Subcutaneous abdominal adipose tissue (tissue), 5 donors: ENCODE results near the gene MAML2.

ENCODE experiments used
- H3K27ac ChIP-seq: one replicate; pipeline ENCODE4 v1.7.0; 2013; ENCODE audit warnings: low read depth, mild to moderate bottlenecking, inconsistent platforms, low read length, moderate library complexity
- H3K27me3 ChIP-seq, 5 donors: one replicate each; pipeline ENCODE4 v1.7.0; 2013; ENCODE audit warnings: low read length in 5 of 5, inconsistent platforms in 1 of 5; ENCODE audit not compliant: control insufficient read depth in 5 of 5, insufficient read depth in 4 of 5
- H3K36me3 ChIP-seq, 5 donors: one replicate each; pipeline ENCODE4 v1.7.0; 2013; ENCODE audit warnings: low read length in 5 of 5; ENCODE audit not compliant: control insufficient read depth in 5 of 5, insufficient read depth in 5 of 5
- H3K4me1 ChIP-seq, 5 donors: one replicate each; pipeline ENCODE4 v1.7.0; 2013; ENCODE audit warnings: low read length in 5 of 5, mild to moderate bottlenecking in 3 of 5, moderate library complexity in 1 of 5; ENCODE audit not compliant: control insufficient read depth in 5 of 5, insufficient read depth in 5 of 5
- H3K4me3 ChIP-seq, 5 donors: one replicate each; pipeline ENCODE4 v1.7.0; 2013; ENCODE audit warnings: low read length in 5 of 5, low read depth in 1 of 5
- H3K9ac ChIP-seq, 5 donors: one replicate each; pipeline ENCODE4 v1.7.0; 2013; ENCODE audit warnings: low read length in 5 of 5, mild to moderate bottlenecking in 4 of 5, moderate library complexity in 3 of 5
- H3K9me3 ChIP-seq, 5 donors: one replicate each; pipeline ENCODE4 v1.7.0; 2013; ENCODE audit warnings: low read length in 5 of 5; ENCODE audit not compliant: control insufficient read depth in 5 of 5
- donor health status: healthy.
- donor health status: healthy.
- donor health status: healthy.
- donor health status: healthy.
- donor health status: healthy.

MAML2 gene

GRCh38 chr11:96256215-96257011 lies 86.6 kb downstream of the MAML2 start:
- no peak overlapping the region for H3K27ac ChIP-seq

GRCh38 chr11:96254854-96255253 lies 88.1 kb downstream of the MAML2 start:
- H3K4me3 ChIP-seq, result no peak overlapping the region
- no peaks in the 10 kb centered on the region for H3K9me3 ChIP-seq
- no peak overlapping the region for H3K9ac ChIP-seq
- H3K27me3 ChIP-seq, result no peaks in the 10 kb centered on the region
- H3K36me3 ChIP-seq, result no peaks in the 10 kb centered on the region
- H3K27ac ChIP-seq, result no peak overlapping the region
- H3K4me1 ChIP-seq, result peaks cover 0 to 64% (median 50%) of the 10 kb centered on the region in 5 donors

More at GRCh38 chr11:96256215-96257011, 86.6 kb downstream of the MAML2 start:
- H3K9me3 ChIP-seq, result no peaks in the 10 kb centered on the region
- no peak overlapping the region for H3K4me3 ChIP-seq
- no peaks in the 10 kb centered on the region for H3K27me3 ChIP-seq
- no peak overlapping the region for H3K9ac ChIP-seq
- no peaks in the 10 kb centered on the region for H3K36me3 ChIP-seq
- peaks cover 0 to 69% (median 55%) of the 10 kb centered on the region in 5 donors for H3K4me1 ChIP-seq

- peaks cover 0 to 57% (median 43%) of the 10 kb centered on the region in 5 donors for H3K4me1 ChIP-seq
- peak overlapping the region in 3 of 5 donors; percentile 14 to 36 (median 19) for H3K4me3 ChIP-seq
- H3K27ac ChIP-seq, result peak overlapping the region; percentile 39
These were observed 88.9 kb downstream of the MAML2 start for GRCh38 chr11:96254087-96254486.

GRCh38 chr11:96246718-96247552 lies 96.1 kb downstream of the MAML2 start:
- H3K36me3 ChIP-seq, result no peaks in the 10 kb centered on the region
- no peaks in the 10 kb centered on the region for H3K9me3 ChIP-seq
- no peak overlapping the region for H3K9ac ChIP-seq
- H3K4me1 ChIP-seq, result peaks cover 3 to 26% (median 22%) of the 10 kb centered on the region in 5 donors
- H3K27me3 ChIP-seq, result peaks cover 0 to 3% (median 0%) of the 10 kb centered on the region in 5 donors
- H3K27ac ChIP-seq, result peak overlapping the region; percentile 11
- no peak overlapping the region for H3K4me3 ChIP-seq

More at GRCh38 chr11:96254087-96254486, 88.9 kb downstream of the MAML2 start:
- no peaks in the 10 kb centered on the region for H3K27me3 ChIP-seq
- H3K9ac ChIP-seq, result peak overlapping the region in 2 of 5 donors; percentile 9 to 17
- no peaks in the 10 kb centered on the region for H3K9me3 ChIP-seq
- no peaks in the 10 kb centered on the region for H3K36me3 ChIP-seq

- Histone ChIP-seq H3K9me3 (no peaks in the 10 kb centered on the region), H3K4me1 (peaks cover 3 to 47% (median 41%) of the 10 kb centered on the region in 5 donors), H3K27ac (peak overlapping the region; percentile 94), H3K36me3 (no peaks in the 10 kb centered on the region), H3K9ac (peak overlapping the region; percentile 53 to 77 (median 74)), H3K4me3 (peak overlapping the region; percentile 33 to 77 (median 69)), H3K27me3 (peaks cover 0 to 3% (median 0%) of the 10 kb centered on the region in 5 donors)
These were observed 99.9 kb downstream of the MAML2 start for GRCh38 chr11:96242971-96243647.

GRCh38 chr11:96242191-96242847 lies 100.7 kb downstream of the MAML2 start:
- Histone ChIP-seq H3K27ac (peak overlapping the region; percentile 94), H3K9me3 (no peaks in the 10 kb centered on the region), H3K36me3 (no peaks in the 10 kb centered on the region), H3K4me3 (peak overlapping the region in 4 of 5 donors; percentile 33 to 77 (median 64)), H3K27me3 (peaks cover 0 to 3% (median 0%) of the 10 kb centered on the region in 5 donors), H3K9ac (peak overlapping the region; percentile 53 to 76 (median 66)), H3K4me1 (peaks cover 3 to 47% (median 38%) of the 10 kb centered on the region in 5 donors)

GRCh38 chr11:96241331-96241841 lies 101.6 kb downstream of the MAML2 start:
- Histone ChIP-seq H3K9me3 (no peaks in the 10 kb centered on the region), H3K36me3 (no peaks in the 10 kb centered on the region), H3K27ac (peak overlapping the region; percentile 94), H3K27me3 (peaks cover 0 to 3% (median 0%) of the 10 kb centered on the region in 5 donors), H3K4me3 (no peak overlapping the region), H3K9ac (peak overlapping the region in 3 of 5 donors; percentile 37 to 60 (median 40)), H3K4me1 (peaks cover 6 to 39% (median 30%) of the 10 kb centered on the region in 5 donors)

- peaks cover 6 to 40% (median 33%) of the 10 kb centered on the region in 5 donors for H3K4me1 ChIP-seq
- H3K4me3 ChIP-seq, result no peak overlapping the region
- no peaks in the 10 kb centered on the region for H3K36me3 ChIP-seq
- H3K9ac ChIP-seq, result no peak overlapping the region
- H3K27ac ChIP-seq, result peak overlapping the region; percentile 2
- peaks cover 0 to 3% (median 0%) of the 10 kb centered on the region in 5 donors for H3K27me3 ChIP-seq
- H3K9me3 ChIP-seq, result no peaks in the 10 kb centered on the region
These were observed 104.3 kb downstream of the MAML2 start for GRCh38 chr11:96238563-96239135.
